Measurements from ENCODE around the gene IFT25. TPM values are rescaled to one million over a fixed set of nuclear protein-coding genes. Genes with fewer than 3 reads are reported as not detected.
"Not testable (repeated sequence)": the region's sequence is repeated elsewhere in the genome, so short reads cannot be mapped to it uniquely, and the experiment has no call there.

Gene IFT25
- total RNA-seq, result 10 to 100 TPM in 1 of 2 donors, 1 to 10 TPM in 1; 6.5 to 10.1 TPM

DNA sequence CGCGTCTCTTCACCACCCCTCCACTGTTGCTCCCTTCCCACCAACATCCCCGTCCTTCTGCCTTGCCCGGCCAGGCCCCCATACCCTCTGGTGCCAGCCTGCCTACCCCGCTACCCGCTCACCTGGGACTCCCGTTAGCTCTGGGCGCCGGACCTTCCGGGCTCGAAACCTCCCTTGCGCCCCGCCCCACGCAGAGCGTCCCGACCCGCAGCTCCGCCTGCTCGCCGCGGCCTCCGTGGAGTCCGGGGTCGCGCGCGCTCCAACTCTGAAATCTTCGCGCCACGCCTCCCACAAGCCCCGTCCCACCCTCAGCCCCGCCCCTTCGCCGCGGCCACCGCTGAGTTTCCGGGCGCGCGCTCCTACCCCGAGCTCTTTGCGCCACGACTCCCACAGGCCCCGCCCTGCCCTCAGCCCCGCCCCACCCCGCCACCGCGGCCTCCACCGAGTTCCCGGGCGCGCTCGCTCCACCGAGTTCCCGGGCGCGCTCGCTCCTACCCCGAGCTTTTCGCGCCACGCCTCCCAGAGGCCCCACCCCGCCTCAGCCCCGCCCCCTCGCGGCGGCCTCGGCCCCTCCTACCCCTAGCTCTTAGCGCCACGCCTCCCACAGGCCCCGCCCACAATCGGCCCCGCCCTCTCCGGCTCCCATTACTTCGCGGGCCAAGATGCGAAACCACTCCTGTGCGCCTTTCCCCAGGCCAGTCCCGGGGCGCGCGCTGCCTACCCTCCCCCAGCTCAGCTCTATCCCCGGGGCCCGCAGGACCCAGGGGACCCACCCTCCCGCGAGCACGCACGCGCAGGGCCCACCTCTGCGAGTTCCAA lies at the start of gene IFT25:
Gene IFT25, minus strand, starts transcription at position 267 of the 819 bp plus-strand sequence. CDS start 5,617 bp downstream, outside the sequence.
- H3K36me3 ChIP-seq, result no peaks in the 10 kb centered on the region
- TF ChIP-seq, protein P1, sequence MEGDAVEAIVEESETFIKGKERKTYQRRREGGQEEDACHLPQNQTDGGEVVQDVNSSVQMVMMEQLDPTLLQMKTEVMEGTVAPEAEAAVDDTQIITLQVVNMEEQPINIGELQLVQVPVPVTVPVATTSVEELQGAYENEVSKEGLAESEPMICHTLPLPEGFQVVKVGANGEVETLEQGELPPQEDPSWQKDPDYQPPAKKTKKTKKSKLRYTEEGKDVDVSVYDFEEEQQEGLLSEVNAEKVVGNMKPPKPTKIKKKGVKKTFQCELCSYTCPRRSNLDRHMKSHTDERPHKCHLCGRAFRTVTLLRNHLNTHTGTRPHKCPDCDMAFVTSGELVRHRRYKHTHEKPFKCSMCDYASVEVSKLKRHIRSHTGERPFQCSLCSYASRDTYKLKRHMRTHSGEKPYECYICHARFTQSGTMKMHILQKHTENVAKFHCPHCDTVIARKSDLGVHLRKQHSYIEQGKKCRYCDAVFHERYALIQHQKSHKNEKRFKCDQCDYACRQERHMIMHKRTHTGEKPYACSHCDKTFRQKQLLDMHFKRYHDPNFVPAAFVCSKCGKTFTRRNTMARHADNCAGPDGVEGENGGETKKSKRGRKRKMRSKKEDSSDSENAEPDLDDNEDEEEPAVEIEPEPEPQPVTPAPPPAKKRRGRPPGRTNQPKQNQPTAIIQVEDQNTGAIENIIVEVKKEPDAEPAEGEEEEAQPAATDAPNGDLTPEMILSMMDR (IDR thresholded peaks at IDR 0.05), result no peak
- H3K4me1 ChIP-seq, result peaks cover 0 to 33% of the 10 kb centered on the region in 2 donors
- H3K9me3 ChIP-seq, result no peaks in the 10 kb centered on the region
- DNase-seq (ENCODE audit: low spot score), result peak; percentile 96
- no peaks in the 10 kb centered on the region for H3K27me3 ChIP-seq
- H3K4me3 ChIP-seq, result peak within 1 kb of the TSS; percentile 76 to 86
- H3K27ac ChIP-seq, result peak within 1 kb of the TSS; percentile 91

DNA sequence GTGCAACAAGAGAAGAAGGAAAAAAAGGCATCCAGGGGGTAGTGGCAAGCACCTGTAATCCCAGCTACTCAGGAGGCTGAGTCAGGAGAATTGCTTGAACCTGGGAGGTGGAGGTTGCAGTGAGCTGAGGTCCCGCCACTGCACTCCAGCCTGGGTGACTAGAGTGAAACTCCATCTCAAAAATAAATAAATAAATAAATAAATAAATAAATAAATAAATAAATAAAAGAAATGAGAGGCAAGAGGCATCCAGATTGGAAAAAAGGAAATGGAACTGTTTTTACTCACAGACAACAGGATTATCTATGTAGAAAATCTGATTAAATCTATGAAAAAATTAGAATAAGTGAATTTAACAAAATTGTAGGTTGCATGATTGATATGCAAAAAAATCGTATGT lies 49.0 kb upstream of the IFT25 start:
- H3K4me1 ChIP-seq; H3K9me3 ChIP-seq; DNase-seq (ENCODE audit: low spot score); H3K27me3 ChIP-seq; H3K36me3 ChIP-seq; H3K4me3 ChIP-seq; H3K27ac ChIP-seq: not testable (repeated sequence)

DNA sequence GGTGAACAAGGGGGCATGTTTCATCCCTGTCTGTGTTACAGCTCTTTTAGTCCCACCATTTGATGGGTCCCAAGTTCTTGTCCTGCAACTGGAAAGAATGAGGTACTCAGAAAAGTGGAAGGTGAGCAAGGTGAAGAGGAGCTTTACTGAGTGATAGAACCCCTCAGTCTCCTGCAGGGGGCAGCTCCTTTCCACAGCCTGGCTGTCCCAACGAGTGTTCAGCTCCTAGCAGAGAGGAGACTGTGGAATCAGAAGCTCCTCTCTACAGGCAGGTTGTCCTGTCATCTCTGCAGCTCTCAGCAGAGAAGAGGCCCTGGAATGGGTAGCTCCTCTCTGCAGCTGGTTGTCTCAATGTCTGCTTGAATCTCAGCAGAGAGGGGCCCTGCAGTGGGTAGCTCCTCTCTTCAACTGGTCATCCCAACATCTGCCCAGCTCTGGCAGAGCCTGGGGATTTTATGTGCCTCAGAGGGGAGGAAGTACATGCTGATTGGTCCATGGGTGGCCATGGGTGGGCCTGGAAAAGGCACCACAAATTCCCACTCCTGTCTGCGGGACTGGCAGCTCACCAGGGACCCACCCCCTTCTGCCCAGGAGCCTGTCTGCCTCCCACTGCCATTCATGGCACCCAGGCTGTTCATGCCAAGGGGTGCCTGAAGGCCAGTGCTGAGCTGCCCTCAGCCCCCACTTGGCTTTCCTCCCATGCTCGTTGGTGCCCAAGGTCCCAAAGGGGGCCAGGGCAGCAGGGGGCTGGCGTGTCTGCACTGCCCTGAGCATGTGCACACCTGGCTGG lies 46.8 kb upstream of the IFT25 start:
- Histone ChIP-seq H3K36me3 (no peaks in the 10 kb centered on the region), H3K4me1 (no peaks in the 10 kb centered on the region), H3K4me3 (no peak overlapping the region), H3K27ac (no peak overlapping the region), H3K27me3 (no peaks in the 10 kb centered on the region), H3K9me3 (no peaks in the 10 kb centered on the region)
- TF ChIP-seq, protein P1 (IDR thresholded peaks at IDR 0.05), result peak in 1 of 2 donors; percentile 14
- no peak for DNase-seq (ENCODE audit: low spot score)

DNA sequence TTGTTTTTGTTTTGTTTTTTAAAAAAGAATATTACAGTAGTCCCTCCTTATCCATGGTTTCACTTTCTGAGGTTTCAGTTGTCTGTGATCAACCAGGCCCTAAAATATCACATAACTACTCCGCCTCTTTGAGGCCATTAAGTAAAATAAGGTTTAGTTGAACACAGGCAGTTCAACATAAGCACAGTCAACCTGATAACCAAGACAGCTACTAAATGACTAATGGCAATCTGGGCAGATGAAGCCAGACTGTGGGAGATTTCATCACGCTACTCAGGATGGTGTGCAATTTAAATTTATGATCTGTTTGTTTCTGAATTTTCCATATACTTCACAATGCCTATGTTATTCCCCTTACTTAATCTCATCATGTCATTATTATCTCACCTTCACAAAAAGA lies 42.4 kb upstream of the IFT25 start:
- Histone ChIP-seq H3K4me1 (peaks cover 0 to 1% of the 10 kb centered on the region in 2 donors), H3K36me3 (no peaks in the 10 kb centered on the region), H3K4me3 (no peak overlapping the region), H3K9me3 (no peaks in the 10 kb centered on the region), H3K27me3 (no peaks in the 10 kb centered on the region), H3K27ac (no peak overlapping the region)
- no peak for DNase-seq (ENCODE audit: low spot score)
- TF ChIP-seq, protein P1 (IDR thresholded peaks at IDR 0.05), result no peak

DNA sequence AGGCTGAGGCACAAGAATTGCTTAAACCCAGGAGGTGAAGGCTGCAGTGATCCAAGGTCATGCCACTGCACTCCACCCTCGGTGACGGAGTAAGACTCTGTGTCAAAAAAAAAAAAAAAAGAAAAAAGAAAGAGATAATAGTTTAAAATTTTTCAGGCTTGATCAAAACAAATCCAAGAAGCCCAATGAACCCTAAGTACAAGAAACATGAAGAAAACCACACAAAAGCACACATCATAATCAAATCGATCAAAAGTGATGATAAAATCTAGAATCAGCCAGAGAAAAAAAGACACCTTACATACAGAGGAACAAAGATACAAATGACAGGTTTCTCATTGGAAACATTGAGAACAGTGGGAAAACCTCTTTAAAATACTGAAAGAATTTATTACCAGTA lies 41.0 kb upstream of the IFT25 start:
- H3K27ac ChIP-seq, result no peak overlapping the region
- no peaks in the 10 kb centered on the region for H3K36me3 ChIP-seq
- TF ChIP-seq, protein P1 (IDR thresholded peaks at IDR 0.05), result no peak
- peaks cover 0 to 15% of the 10 kb centered on the region in 2 donors for H3K4me1 ChIP-seq
- no peaks in the 10 kb centered on the region for H3K27me3 ChIP-seq
- no peak overlapping the region for H3K4me3 ChIP-seq
- DNase-seq (ENCODE audit: low spot score), result no peak
- no peaks in the 10 kb centered on the region for H3K9me3 ChIP-seq

DNA sequence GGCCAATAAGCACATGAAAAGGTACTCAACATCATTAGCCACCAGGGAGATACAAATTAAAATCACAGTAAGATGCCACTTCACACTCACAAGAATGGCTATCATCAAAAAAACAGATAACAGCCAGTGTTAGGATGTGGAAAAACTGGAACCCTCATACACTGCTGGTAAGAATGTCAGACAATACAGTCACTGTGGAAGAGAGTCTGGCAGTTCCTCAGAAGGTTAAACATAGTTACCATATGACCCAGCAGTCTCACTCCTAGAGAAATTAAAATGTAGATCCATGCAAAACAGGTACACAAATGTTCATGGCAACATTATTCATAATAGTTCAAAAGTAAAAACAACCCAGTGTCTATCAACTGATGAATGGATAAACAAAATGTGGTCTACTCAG lies 39.2 kb upstream of the IFT25 start:
- H3K27me3 ChIP-seq, result no peaks in the 10 kb centered on the region
- H3K36me3 ChIP-seq, result no peaks in the 10 kb centered on the region
- no peak overlapping the region for H3K4me3 ChIP-seq
- DNase-seq (ENCODE audit: low spot score), result no peak
- H3K4me1 ChIP-seq, result peaks cover 0 to 17% of the 10 kb centered on the region in 2 donors
- TF ChIP-seq, protein P1 (IDR thresholded peaks at IDR 0.05), result no peak
- H3K9me3 ChIP-seq, result no peaks in the 10 kb centered on the region
- no peak overlapping the region for H3K27ac ChIP-seq

Data from right atrium auricular region (tissue), 2 donors.